Measurements from ENCODE around the gene CD40.
"Not testable (repeated sequence)": the region's sequence is repeated elsewhere in the genome, so short reads cannot be mapped to it uniquely, and the experiment has no call there.

Gene CD40

DNA sequence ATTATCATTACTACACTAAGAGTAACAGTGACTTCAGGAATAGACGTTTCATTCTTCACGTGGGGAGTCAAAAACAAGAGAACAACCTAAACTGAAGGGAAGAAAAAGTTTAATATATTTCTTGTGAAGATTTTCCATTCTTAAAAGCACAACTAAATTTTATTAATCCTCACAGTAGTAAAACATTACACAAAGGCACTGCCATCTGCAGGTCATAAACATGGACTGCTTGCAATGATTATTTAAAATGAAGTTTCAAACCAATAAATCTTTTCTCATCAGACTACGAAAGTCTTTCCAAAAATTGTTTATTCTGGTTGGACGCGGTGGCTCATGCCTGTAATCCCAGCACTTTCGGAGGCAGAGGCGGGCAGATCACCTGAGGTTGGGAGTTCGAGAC, 31.0 kb upstream of the CD40 start:
- TF ChIP-seq, protein P1, sequence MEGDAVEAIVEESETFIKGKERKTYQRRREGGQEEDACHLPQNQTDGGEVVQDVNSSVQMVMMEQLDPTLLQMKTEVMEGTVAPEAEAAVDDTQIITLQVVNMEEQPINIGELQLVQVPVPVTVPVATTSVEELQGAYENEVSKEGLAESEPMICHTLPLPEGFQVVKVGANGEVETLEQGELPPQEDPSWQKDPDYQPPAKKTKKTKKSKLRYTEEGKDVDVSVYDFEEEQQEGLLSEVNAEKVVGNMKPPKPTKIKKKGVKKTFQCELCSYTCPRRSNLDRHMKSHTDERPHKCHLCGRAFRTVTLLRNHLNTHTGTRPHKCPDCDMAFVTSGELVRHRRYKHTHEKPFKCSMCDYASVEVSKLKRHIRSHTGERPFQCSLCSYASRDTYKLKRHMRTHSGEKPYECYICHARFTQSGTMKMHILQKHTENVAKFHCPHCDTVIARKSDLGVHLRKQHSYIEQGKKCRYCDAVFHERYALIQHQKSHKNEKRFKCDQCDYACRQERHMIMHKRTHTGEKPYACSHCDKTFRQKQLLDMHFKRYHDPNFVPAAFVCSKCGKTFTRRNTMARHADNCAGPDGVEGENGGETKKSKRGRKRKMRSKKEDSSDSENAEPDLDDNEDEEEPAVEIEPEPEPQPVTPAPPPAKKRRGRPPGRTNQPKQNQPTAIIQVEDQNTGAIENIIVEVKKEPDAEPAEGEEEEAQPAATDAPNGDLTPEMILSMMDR (IDR thresholded peaks at IDR 0.05) = peak; percentile 70
- TF ChIP-seq ZFX (IDR thresholded peaks at IDR 0.05; ENCODE audit: borderline replicate concordance) = no peak
- no peak overlapping the region for H3K27ac ChIP-seq

DNA sequence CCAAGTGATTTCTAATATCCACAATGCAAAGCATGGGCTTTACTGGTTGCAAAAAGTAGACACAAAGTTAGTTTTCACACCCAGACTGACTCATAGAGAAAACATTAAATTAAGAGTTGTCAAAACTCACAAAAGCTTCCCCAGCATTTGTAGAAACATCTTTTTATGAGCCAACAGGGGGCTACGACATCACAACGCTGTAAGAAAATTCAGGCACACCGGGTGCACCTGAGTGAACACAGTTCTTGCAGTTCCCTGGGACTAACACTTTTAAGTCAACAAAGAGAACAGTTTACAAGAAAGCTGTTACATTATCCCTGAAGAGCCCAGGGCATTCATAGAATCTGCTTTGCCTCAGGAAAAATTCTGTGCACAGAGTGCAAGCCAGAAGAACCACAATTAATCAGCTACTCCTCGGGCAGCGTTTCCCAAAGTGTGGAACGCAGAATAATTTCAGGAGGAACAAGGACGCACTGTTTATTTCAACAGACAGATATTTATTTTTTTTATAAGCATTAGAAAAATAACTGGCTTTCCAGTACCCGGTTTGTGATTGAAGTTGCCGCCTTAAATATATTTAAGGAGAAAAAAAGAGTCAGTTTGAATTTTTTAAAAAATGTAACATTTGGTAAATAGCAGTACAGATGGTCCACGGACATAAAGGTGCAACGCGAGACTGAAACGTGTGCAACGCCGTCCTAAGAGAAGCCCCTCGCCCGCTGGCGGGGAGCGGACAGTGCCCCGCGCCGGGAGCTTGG, 29.5 kb upstream of the CD40 start:
- no peak for TF ChIP-seq ZFX (IDR thresholded peaks at IDR 0.05; ENCODE audit: borderline replicate concordance)
- TF ChIP-seq, protein P1 (IDR thresholded peaks at IDR 0.05) = no peak
- H3K27ac ChIP-seq = peak overlapping the region; percentile 90

DNA sequence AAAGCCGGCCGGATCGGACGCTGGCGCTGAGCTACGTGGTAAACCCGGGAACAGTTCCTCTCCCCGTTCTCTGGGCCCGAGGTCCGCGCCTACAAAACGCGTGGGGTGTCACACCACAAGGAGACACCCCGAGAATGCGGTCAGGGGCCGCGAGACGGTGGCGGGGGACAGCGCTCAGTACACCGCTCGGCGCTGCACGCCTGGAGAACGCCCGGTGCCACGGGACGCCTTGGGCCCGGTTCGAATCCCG, 29.0 kb upstream of the CD40 start:
- TF ChIP-seq ZFX (IDR thresholded peaks at IDR 0.05; ENCODE audit: borderline replicate concordance) = no peak
- TF ChIP-seq, protein P1 (IDR thresholded peaks at IDR 0.05) = no peak
- peak overlapping the region; percentile 90 for H3K27ac ChIP-seq

DNA sequence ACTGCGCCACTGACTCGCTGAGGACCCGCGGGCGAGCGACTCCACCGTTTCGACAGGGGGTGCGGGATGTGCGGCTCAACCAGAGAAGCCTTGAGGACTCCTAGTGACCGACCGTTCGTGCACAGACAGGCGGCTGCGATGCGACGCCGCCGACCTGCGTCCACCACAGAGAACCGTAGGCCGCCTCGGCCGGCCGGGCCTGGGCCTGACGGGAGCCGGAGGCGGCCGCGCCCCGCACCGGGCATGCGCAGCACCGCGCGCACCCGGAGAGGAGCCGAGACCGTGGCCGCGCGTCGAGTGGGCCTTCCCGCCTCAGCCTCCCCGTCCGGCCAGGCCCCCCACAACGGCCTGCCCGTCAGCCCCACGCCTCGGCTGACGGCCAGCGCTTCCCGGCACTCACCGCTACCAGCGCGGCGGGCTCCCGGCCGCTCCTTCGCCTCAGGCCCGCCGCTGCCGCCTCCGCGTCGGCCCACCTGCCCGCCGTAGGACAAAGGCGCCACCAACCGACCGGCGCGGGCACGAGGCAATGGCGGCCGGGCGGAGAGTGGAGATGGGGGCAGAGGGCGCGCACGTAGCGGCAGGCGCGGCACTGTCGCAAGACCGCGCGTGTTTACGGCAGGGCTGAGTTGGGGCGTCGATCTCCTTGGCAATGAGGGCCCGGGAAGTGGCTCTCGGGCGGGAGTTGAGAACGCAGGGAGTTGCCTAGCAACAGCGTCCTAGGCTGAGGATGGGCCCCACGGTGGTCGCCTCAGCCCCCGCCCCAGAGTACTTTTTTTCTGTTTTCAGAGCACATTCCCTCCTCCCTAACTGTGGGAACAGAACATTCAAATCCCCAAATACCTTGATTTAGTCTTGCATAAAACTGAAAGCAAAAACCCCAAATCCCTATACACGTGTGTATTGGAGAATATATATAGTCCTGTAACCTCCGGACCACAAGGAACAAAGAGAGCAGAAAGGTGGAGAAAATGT, 28.4 kb upstream of the CD40 start, which contains the start of gene NCOA5:
Gene NCOA5, minus strand, starts transcription at position 546 of the 972 bp plus-strand sequence. CDS start 10,538 bp downstream, outside the sequence.
- TF ChIP-seq, protein P1 (IDR thresholded peaks at IDR 0.05) = peak; percentile 68
- no peak for TF ChIP-seq ZFX (IDR thresholded peaks at IDR 0.05; ENCODE audit: borderline replicate concordance)
- H3K27ac ChIP-seq = peak within 1 kb of the TSS; percentile 90

DNA sequence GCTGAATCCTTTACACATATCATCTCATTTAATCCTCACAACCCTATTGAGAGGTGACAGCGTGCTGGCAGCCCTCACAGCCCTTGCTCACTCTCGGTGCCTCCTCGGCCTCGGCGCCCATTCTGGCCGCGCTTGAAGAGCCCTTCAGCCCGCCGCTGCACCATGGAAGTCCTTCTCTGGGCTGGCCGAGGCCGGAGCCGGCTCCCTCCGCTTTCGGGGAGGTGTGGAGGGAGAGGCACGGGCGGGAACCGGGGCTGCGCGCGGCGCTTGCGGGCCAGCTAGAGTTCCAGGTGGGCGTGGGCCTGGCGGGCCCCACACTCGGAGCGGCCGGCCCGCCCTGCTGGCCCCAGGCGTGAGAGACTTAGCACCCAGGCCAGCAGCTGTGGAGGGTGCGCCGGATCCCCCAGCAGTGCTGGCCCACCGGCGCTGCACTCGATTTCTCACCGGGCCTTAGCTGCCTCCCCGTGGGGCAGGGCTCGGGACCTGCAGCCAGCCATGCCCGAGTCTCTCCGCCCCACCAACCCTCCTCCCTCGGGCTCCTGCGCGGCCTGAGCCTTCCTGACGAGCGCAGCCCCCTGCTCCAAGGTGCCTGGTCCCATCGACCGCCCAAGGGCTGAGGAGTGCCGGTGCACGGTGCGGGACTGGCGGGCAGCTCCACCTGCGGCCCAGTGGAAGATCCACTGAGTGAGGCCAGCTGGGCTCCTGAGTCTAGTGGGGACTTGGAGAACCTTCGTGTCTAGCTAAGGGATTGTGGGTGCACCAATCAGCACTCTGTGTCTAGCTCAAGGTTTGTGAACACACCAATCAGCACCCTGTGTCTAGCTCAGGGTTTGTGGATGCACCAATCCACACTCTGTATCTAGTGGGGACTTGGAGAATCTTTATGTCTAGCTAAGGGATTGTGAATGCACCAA, 26.2 kb upstream of the CD40 start:
- H3K27ac ChIP-seq = not testable (repeated sequence)

DNA sequence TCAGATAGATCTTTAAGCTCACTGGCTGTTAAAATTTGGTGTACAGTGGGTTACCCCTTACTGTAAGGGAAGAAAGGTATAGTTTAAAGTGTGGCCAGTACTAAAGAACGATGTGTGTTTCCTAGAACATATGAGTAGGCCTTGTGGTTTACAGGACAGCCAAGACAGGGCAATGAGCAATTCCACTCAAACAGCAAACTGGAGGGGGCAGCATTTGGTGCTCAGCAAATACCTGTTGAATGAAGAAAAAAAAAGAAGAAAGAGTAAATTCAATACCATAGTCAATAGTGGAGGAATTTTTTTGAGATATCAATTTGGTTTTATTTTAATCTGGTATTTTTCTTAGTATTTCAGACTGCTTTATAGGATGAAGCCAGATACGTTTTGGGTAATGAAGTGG, 24.6 kb upstream of the CD40 start:
- TF ChIP-seq, protein P1 (IDR thresholded peaks at IDR 0.05) = no peak
- TF ChIP-seq ZFX (IDR thresholded peaks at IDR 0.05; ENCODE audit: borderline replicate concordance) = no peak
- no peak overlapping the region for H3K27ac ChIP-seq
